GM21737 (cell line): ENCODE data around the gene DYNAP.

Experiments
- ATAC-seq: cut with Tn5 transposase; IDR thresholded peaks from one replicate; pipeline ENCODE4 v1.9.1; 2021; ENCODE audit warnings: mild to moderate bottlenecking, moderate library complexity; ENCODE audit not compliant: unreplicated experiment

DYNAP gene

GRCh38 chr18:54590945-54591344 lies at the start of gene DYNAP:
DYNAP (plus strand) TSS chr18:54591245; CDS start chr18:54591283, 38 bp downstream.
- ATAC-seq: no peak

GRCh38 chr18:54551590-54551989 lies 39.5 kb upstream of the DYNAP start:
- no peak for ATAC-seq

GRCh38 chr18:54555286-54555685 lies 35.8 kb upstream of the DYNAP start:
- ATAC-seq: no peak

- no peak for ATAC-seq
Measured at GRCh38 chr18:54555996-54556395, 35.0 kb upstream of the DYNAP start.

GRCh38 chr18:54557958-54558357 lies 33.1 kb upstream of the DYNAP start:
- ATAC-seq: no peak

- ATAC-seq: no peak
Measured at GRCh38 chr18:54558609-54559585, 32.1 kb upstream of the DYNAP start.

- ATAC-seq: no peak
Measured at GRCh38 chr18:54561706-54562267, 29.3 kb upstream of the DYNAP start.

GRCh38 chr18:54580202-54580729 lies 10.8 kb upstream of the DYNAP start:
- ATAC-seq: no peak

GRCh38 chr18:54584065-54584464 lies 7.0 kb upstream of the DYNAP start:
- no peak for ATAC-seq

GRCh38 chr18:54585743-54586142 lies 5.3 kb upstream of the DYNAP start:
- no peak for ATAC-seq

- ATAC-seq: no peak
Measured at GRCh38 chr18:54604211-54604610, 13.2 kb downstream of the DYNAP start.

- ATAC-seq: no peak
Measured at GRCh38 chr18:54606835-54607212, 15.8 kb downstream of the DYNAP start.

- no peak for ATAC-seq
Measured at GRCh38 chr18:54607213-54608027, 16.4 kb downstream of the DYNAP start.

- no peak for ATAC-seq
Measured at GRCh38 chr18:54608028-54608642, 17.1 kb downstream of the DYNAP start.

- ATAC-seq: no peak
Measured at GRCh38 chr18:54611816-54612215, 20.8 kb downstream of the DYNAP start.

GRCh38 chr18:54612237-54612636 lies 21.2 kb downstream of the DYNAP start:
- ATAC-seq: no peak

GRCh38 chr18:54613174-54613573 lies 22.1 kb downstream of the DYNAP start:
- no peak for ATAC-seq

GRCh38 chr18:54616220-54616848 lies 25.3 kb downstream of the DYNAP start:
- ATAC-seq: peak; percentile 83

- no peak for ATAC-seq
Measured at GRCh38 chr18:54622084-54622483, 31.0 kb downstream of the DYNAP start.

GRCh38 chr18:54626779-54627178 lies 35.7 kb downstream of the DYNAP start:
- no peak for ATAC-seq
